WERI-Rb-1 (cell line): ENCODE measurements around the gene LATS1.
"Not testable (repeated sequence)": the region's sequence is repeated elsewhere in the genome, so short reads cannot be mapped to it uniquely, and the experiment has no call there.

Source experiments
- DNase-seq: peaks from one replicate; pipeline ENCODE4 v3.0.0-alpha.2; 2020
- H3K27ac ChIP-seq: fragments of 250-450 bp; sonication (Bioruptor Pico); 2 replicates; pipeline ENCODE4 v1.5.1; 2020; ENCODE audit warnings: mild to moderate bottlenecking, moderate library complexity
- H3K27me3 ChIP-seq: fragments of 250-450 bp; sonication (Bioruptor Pico); 2 replicates; pipeline ENCODE4 v1.5.1; 2021; ENCODE audit warnings: mild to moderate bottlenecking, low read depth, moderate library complexity; ENCODE audit not compliant: insufficient read depth, severe bottlenecking
- H3K36me3 ChIP-seq: fragments of 250-450 bp; sonication (Bioruptor Pico); 2 replicates; pipeline ENCODE4 v1.5.1; 2020; ENCODE audit warnings: mild to moderate bottlenecking, moderate library complexity
- H3K4me3 ChIP-seq: 2 replicates; pipeline ENCODE4 v1.5.1; 2011; ENCODE audit warnings: low read depth, mild to moderate bottlenecking, control low read depth, low read length
- H3K9me3 ChIP-seq: fragments of 250-450 bp; sonication (Bioruptor Pico); 2 replicates; pipeline ENCODE4 v1.5.1; 2021; ENCODE audit warnings: mild to moderate bottlenecking, moderate library complexity; ENCODE audit not compliant: severe bottlenecking
- TF ChIP-seq, protein P1 (sequence below): IDR thresholded peaks from 2 replicates; pipeline ENCODE4 v1.5.1; 2011; ENCODE audit warnings: low read depth, mild to moderate bottlenecking, control low read depth, inconsistent platforms, low read length

LATS1 gene

DNA sequence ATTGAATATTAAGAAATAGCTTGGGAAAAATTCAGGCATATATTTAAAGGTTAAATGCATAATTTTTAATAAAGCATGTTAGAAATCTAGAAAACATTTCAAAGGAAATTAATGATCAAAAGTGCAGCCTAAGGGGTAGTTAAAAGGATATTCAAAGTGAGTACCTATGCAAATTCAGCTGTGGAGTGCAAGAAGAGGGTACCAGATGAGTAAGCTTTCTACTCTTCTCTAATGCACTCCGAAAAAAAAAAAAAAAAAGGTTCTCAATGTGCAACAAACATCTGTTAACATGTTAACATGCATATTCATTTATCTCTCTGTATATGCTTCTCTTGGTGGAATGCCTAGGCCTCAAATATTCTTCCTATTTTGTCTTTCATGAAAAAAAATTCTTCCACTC is 37.4 kb downstream of the LATS1 start:
- Histone ChIP-seq H3K4me3 (no peak overlapping the region), H3K27ac (no peak overlapping the region), H3K36me3 (peaks cover 56% of the 10 kb centered on the region), H3K27me3 (no peaks in the 10 kb centered on the region), H3K9me3 (no peaks in the 10 kb centered on the region)
- DNase-seq = no peak
- TF ChIP-seq, protein P1, sequence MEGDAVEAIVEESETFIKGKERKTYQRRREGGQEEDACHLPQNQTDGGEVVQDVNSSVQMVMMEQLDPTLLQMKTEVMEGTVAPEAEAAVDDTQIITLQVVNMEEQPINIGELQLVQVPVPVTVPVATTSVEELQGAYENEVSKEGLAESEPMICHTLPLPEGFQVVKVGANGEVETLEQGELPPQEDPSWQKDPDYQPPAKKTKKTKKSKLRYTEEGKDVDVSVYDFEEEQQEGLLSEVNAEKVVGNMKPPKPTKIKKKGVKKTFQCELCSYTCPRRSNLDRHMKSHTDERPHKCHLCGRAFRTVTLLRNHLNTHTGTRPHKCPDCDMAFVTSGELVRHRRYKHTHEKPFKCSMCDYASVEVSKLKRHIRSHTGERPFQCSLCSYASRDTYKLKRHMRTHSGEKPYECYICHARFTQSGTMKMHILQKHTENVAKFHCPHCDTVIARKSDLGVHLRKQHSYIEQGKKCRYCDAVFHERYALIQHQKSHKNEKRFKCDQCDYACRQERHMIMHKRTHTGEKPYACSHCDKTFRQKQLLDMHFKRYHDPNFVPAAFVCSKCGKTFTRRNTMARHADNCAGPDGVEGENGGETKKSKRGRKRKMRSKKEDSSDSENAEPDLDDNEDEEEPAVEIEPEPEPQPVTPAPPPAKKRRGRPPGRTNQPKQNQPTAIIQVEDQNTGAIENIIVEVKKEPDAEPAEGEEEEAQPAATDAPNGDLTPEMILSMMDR = no peak

DNA sequence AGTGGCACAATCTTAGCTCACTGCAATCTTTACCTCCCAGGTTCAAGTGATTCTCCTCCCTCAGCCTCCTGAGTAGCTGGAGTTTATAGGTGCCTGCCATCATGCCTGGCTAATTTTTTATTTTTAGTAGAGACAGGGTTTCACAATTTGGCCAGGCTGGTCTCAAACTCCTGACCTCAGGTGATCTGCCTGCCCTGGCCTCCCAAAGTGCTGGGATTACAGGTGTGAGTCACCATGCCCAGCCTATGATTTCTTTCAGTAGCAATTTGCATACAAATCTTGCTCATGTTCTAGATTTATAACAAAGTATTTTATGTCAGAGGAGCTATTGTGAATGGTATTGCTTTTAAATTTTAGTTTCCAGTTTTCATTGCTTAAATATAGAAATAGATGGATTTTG is 45.6 kb downstream of the LATS1 start:
- peaks cover 65% of the 10 kb centered on the region for H3K36me3 ChIP-seq
- not testable (repeated sequence) for H3K4me3 ChIP-seq, H3K27me3 ChIP-seq, DNase-seq, H3K27ac ChIP-seq, H3K9me3 ChIP-seq

DNA sequence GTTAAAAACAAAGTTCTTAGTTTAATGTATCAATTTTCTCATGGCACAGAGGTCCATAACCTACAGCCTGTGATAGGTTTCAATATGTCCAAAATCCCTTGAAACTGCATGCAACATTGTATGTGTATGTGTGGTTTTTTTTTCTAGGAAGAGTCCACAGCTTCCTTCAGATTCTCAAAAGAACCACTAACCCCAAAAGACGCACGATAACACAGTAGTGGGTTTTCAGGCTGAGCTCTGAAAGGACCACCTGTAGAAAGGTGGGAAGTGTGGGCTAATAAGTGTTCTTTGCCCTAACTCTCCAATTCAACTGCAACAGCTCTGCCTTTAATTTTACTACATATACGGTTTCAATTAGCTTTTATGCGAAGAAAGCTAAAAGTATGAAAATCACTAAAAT is 57.9 kb downstream of the LATS1 start:
- H3K9me3 ChIP-seq = no peaks in the 10 kb centered on the region
- no peak overlapping the region for H3K27ac ChIP-seq
- TF ChIP-seq, protein P1 = no peak
- no peaks in the 10 kb centered on the region for H3K27me3 ChIP-seq
- H3K36me3 ChIP-seq = peaks cover 29% of the 10 kb centered on the region
- no peak overlapping the region for H3K4me3 ChIP-seq
- no peak for DNase-seq

DNA sequence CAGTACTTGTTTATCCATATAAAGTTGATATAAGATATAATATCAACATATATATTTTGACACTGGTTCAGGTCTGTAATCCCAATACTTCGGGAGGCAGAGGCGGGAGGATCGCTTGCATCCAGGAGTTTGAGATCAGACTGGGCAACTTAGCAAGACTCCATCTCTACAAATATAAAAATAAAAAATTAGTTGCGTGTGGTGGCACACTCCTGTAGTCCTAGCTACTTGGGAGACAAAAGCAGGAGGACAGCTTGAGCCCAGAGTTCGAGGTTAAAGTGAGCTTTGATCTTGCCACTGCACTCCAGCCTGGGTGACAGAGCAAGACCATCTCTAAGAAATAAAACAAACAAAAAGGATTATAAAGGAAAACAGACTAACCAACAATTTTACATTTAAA is 60.5 kb downstream of the LATS1 start:
- Histone ChIP-seq H3K4me3 (no peak overlapping the region), H3K36me3 (peaks cover 14% of the 10 kb centered on the region), H3K27ac (no peak overlapping the region), H3K9me3 (no peaks in the 10 kb centered on the region), H3K27me3 (no peaks in the 10 kb centered on the region)
- DNase-seq = no peak
- TF ChIP-seq, protein P1 = no peak

DNA sequence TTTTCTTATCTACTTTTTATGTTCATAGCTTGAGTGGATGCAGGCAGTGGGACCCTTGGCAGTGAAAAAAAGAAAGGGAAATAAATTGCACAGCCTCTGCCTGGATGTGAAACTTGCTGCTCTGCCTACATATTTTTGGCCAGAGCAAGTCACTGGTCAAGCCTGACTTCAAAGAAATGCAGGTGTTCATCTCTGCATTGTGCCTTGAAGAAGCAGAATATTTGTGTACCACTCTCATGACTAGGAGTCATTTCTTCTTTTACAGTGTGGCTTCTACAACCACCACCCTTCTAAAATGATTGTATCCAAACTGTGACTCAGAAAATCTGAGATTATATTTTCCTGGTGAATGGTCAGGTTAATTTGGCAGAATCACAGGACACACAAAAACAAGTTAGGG is 66.8 kb downstream of the LATS1 start:
- TF ChIP-seq, protein P1 = no peak
- no peak overlapping the region for H3K27ac ChIP-seq
- no peaks in the 10 kb centered on the region for H3K9me3 ChIP-seq
- H3K4me3 ChIP-seq = no peak overlapping the region
- no peak for DNase-seq
- H3K27me3 ChIP-seq = no peaks in the 10 kb centered on the region
- no peaks in the 10 kb centered on the region for H3K36me3 ChIP-seq

DNA sequence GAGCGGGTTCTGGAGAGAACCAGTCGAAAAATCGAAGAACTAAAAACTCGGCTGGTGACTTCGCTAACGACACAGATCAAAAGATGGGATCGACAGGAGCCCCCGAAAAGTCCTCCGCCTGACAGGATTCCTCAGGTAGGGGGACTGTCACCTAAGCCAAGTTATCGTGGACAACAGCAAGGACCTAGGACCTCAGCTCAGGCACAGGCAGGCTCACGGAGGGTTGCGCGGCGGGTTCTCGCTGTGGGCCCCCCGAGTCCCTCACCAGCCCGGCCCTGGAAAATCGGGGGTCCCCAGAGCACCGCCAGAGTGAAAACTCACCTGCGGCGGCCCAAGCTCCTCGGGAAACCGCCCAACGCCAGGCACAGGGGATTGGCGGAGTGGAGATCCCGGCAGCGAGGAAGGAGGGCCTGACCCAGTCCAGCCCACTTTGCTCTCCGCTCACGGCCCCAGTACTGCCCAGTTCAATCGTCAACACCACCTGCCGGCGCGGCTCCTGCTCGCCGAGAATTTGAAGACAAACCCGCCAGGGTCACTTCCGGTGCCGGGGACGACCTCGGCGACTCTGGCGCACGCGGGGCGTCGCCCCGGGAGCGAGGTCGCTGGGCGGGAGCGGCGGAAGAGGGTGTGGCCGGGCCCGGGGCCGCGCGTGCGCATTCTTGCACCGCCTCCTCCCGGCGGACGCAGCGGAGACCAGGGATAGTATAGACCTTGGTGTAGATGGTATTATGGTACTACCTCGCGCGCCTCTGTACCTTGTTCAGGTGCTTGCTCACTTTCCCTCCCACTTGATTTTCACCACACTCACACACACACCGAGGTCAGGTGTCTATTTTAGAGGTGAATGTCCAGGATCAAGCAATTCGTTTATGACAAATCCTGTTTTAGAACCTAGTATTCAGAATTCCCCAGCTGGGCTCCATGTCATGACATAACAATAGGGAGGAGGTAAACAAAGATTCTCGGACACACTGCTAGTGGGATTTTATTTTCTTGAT is 69.5 kb downstream of the LATS1 start, which contains the start of gene KATNA1:
KATNA1 (minus strand) TSS at position 567 of the 998 bp plus-strand sequence. CDS start 10,167 bp downstream, outside the sequence.
- H3K9me3 ChIP-seq = no peaks in the 10 kb centered on the region
- no peaks in the 10 kb centered on the region for H3K27me3 ChIP-seq
- no peaks in the 10 kb centered on the region for H3K36me3 ChIP-seq
- H3K27ac ChIP-seq = peak within 1 kb of the TSS; percentile 78
- DNase-seq = peak; percentile 93
- TF ChIP-seq, protein P1 = no peak
- peak within 1 kb of the TSS; percentile 97 for H3K4me3 ChIP-seq
